HG03064 (cell line): ENCODE data around the gene MRPL27.

Experiments
- ATAC-seq: cut with Tn5 transposase; IDR thresholded peaks from one replicate; pipeline ENCODE4 v1.9.1; 2021; ENCODE audit warnings: low read depth; ENCODE audit not compliant: unreplicated experiment

The MRPL27 gene

GRCh38 chr17:50388728-50389127, 15.7 kb upstream of the MRPL27 start:
- ATAC-seq, result no peak

GRCh38 chr17:50386510-50386909, 13.5 kb upstream of the MRPL27 start:
- no peak for ATAC-seq

DNA sequence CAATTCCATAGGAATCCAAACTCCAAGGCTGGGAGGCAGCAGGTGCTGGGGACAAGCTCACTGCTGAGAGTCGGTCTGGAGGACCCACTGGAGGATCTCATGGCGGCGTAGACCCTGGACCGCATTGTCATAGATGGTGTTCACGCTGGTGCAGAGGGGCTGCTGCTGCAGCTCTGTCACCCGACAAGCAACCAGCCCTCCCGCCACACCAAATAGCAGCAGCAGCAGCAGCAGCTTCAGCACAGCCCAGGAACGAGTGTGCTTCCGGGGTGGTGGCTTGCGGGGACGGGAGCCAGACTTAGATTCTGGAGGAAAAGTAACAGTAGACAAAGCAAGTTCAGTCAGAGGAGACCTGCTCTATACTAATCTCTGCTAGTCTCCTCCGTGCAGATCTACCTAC, 9.9 kb upstream of the MRPL27 start:
- no peak for ATAC-seq

DNA sequence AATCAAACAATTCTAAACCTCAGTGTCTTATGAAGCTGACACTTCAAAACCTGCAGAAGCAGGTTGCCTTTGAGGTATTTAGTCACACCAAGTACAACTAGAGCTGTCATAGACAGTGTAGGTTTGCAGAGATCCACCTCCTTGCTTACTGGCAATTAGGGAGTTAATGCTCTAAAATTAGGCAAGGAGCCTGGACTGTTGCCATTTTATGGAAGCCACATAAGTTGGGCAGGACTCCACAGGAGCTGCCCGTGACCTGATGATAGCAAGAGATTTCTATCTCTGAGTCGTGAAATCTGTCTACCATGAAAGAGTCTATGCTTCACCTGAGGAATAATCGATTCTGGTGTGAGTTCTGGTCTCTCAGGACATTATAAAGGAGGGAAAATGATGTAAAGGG, 8.9 kb upstream of the MRPL27 start:
- no peak for ATAC-seq

DNA sequence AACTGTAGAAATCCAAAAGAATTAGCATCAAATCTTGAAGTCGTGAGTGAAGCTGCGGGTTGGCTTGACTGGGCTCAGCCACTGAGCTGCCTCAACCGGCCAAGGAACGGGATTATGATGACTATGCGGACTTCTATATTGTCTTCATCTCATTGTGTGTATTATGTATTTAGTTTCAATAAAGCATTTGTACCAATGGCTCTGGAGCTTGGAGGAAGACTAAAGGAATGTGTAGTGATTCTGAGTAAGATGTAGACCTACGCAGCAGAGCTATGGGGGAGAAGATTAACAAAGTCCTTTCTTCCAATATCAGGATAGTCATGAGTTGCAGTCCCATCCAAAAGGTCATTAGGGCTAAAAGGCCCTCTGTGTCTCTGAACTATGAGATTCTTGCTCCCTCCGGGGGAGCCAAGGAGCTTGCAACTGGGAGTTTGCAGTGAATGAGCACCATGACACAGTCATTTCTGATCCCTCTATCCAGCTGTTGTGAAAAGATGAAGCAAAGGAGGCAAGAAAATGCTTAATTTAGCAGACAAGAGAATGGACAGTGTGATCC, 8.4 kb upstream of the MRPL27 start:
- no peak for ATAC-seq

GRCh38 chr17:50380369-50381259, 7.6 kb upstream of the MRPL27 start:
- ATAC-seq, result no peak

DNA sequence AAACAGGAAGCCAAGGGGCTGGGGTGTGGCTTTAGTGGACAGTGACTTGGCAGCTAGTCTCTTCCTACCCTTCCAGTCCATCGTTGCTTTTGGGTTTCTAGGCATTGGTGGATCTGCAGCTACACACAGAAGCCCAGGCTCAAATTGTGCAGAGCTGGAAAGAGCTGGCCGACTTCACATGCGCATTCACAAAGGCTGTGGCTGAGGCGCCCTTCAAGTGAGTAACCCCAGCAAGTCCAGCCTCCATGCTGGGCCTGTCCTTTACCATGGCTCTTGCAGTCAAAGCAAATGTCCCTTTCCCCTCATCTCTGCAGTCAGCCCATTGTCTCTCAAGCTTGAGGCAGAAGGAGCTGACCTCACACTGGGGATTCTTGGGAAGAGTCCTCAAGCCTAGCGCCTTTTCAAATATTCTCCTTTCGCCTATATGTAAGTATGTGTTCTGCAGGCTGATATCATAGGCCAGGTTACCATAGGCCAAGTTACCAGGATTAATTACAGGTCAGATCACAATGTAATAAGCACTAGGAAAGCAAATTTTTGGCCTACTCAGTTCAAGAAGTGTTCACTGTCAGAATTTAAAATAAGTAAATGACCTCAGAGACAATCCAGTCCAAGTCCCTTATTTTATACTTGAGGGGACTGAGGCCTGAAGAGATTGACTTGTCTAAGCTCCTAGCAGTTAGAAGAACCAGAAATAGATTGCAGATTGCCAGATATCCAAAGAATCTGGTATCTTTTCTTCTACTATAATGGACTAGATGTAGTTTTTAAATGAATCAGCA, 6.6 kb upstream of the MRPL27 start:
- no peak for ATAC-seq

DNA sequence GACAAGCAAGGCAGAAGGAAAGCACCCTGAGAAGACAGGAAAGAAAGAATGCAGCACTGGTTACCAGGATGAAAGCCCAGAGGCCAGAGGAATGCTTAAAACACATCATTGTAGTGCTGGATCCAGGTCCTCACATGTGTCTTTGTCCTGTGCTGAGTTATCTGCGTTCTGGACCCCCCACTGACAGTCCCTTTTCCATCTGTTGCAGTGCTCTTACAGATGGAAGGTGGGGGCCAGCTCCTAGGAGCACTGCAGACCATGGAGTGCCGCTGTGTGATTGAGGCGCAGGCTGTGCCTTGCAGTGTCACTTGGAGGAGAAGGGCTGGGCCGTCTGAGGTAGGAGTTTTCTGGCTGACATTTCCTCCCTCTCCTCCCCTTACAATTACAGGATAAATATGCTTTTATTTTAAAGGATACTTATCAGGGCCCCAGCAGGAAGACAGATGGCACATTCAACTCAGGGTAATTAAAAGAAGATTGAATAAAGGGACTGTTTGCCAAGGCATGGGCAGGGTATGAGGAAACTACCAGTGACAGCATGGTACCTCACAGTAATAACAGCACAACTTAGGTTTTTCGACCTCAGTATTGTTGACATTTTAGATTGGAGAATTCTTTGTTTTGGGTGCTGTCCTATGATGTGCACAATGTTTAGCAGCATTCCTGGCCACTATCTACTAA, 3.0 kb upstream of the MRPL27 start:
- ATAC-seq, result no peak

DNA sequence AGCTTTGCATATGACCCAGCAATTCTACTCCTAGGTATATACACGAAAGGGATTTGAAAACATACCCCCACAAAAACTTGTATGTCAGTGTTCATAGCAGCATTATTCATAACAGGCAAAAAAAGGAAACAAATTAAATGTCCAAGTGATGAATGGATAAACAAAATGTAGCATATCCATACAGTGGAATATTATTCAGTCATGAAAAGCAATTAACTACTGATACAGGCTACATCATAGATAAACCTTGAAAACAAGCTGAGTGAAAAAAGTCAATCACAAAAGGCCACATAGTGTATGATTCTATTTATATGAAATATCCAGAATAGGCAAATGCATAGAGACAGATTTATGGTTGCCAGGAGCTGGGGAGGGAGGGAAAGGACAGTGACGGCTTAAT, 721 bp upstream of the MRPL27 start:
- ATAC-seq, result no peak

DNA sequence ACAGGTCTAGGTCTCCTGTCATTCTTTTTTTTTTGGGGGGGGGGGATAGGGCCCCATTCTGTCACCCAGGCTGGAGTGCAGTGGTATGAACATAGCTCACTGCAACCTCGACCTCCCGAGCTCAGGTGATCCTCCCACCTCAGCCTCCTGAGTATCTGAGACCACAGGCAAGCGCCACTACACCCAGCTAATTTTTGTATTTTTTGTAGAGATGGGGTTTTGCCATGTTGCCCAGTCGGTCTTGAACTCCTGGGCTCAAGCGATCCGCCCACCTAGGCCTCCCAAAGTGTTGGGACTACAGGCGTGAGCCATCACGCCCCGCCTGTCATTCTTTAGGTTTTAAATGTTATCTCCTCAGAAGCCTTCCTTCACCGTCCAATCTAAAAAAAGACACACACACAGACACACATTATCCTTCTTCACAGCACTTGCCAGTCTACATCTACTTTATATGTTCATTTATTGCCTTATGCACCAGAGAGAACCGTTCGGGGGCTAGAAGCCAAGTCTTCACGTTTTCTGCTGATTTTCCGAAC, 694 bp downstream of the MRPL27 start:
- ATAC-seq, result no peak

DNA sequence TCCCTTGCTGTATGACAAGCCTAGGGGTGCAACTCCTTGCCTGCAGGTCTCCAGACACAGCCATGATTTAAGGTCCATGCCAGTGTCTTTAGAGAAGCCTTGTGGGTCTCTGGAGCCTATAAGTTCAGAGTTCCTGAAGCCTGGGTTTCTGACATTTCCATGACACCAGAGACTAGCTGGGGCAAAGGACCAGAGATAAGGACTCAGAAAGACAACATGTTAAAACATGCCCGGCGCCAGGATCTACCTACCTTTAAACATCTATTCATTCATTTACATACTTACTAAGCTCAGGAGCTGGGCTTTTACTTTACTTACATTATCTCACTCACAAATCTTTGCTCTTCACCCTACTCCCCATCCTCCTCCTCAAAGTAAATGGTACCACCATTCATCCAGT, 1.5 kb downstream of the MRPL27 start:
- ATAC-seq, result no peak

DNA sequence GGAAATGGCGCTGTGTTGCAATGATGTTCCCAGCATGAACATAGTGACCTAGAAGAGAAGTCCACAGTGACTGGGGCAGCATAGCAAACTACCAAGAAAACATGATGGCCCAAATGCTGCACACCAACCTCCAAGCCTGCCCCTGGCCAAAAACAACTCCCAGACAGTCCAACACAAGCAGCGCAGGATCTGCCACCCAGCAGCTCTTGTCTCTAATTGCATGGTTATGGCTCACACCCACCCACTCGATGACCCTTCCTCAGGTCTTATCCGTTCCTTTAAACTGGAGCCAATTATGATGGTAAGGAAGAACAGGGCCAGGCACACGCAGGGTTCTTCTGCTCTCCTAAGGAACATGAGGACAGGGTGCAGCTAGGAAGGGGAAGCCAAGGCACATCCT, 2.9 kb downstream of the MRPL27 start:
- ATAC-seq, result no peak

DNA sequence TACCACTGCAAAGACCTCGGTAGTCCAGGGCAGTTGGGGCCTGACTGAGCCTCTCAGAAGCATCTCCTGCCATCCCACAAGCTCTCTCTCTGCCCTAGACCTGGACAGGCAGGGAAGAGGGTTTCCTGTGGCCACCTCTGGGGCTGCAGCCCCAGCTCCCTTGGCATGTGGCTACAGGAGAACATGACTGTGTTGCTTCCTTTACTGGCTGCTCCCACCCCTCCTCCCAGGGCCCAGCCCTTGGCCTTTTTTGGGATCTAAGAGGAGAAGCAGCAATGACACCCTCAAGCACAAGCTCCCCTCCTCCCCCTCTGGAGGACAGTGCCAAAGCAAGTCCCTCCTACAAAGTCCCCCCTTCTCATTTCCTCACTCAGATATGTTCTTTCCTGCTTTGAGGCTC, 5.6 kb downstream of the MRPL27 start:
- ATAC-seq, result no peak

- ATAC-seq, result no peak
These were observed 7.2 kb downstream of the MRPL27 start for GRCh38 chr17:50365649-50366393.

GRCh38 chr17:50365165-50365564, 7.8 kb downstream of the MRPL27 start:
- ATAC-seq, result no peak

- ATAC-seq, result no peak
These were observed 8.3 kb downstream of the MRPL27 start for GRCh38 chr17:50364715-50365114.

- no peak for ATAC-seq
These were observed 8.9 kb downstream of the MRPL27 start for GRCh38 chr17:50364061-50364458.

GRCh38 chr17:50363217-50364060, 9.5 kb downstream of the MRPL27 start:
- no peak for ATAC-seq

DNA sequence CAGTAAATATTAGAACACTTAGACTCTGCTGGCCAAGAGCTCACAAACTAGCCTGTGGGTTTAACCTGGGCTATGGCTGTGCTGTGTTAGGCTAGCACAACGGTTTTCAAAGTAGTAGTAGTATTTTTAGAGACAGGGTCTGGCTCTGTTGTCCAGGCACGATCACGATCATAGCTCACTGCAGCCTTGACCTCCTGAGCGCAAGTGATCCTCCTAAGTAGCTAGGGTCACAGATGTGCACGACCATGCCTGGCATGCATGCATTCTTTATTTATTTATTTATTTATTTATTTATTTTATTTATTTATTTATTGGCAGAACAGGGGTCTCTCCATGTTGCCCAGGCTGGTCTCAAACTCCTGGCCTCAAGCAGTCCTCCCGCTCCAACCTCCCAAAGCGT, 10.3 kb downstream of the MRPL27 start:
- ATAC-seq, result no peak
